HepG2 (cell line): ENCODE measurements around the gene MEF2B. TPM values are rescaled to one million over a fixed set of nuclear protein-coding genes. Genes with fewer than 3 reads are reported as not detected.

ENCODE experiments used
- HNRNPUL1 ChIP-seq: fragments of 200-400 bp; formaldehyde crosslinking; IDR thresholded peaks from 2 replicates; pipeline ENCODE4 v1.6.1; 2017; ENCODE audit warnings: low read depth, mild to moderate bottlenecking, low read length, moderate library complexity
- KLF12 ChIP-seq: sonication (generic); formaldehyde crosslinking; IDR thresholded peaks from 2 replicates; pipeline ENCODE4 v1.4.0; 2020; ENCODE audit warnings: missing genetic modification reagents, borderline replicate concordance
- MBD4 ChIP-seq: IDR thresholded peaks from 2 replicates; pipeline ENCODE4 v1.6.1; 2012; ENCODE audit warnings: low read length, inconsistent platforms, borderline replicate concordance
- SRSF4 ChIP-seq: fragments of 200-400 bp; formaldehyde crosslinking; IDR thresholded peaks from one replicate; pipeline ENCODE4 v1.6.1; 2018; ENCODE audit warnings: mild to moderate bottlenecking, low read depth, low read length, moderate library complexity; ENCODE audit not compliant: poor library complexity, severe bottlenecking
- SSRP1 ChIP-seq: IDR thresholded peaks from 2 replicates; pipeline ENCODE4 v1.6.1; 2016; ENCODE audit warnings: control low read depth
- TMF1 ChIP-seq: sonication (generic); formaldehyde crosslinking; IDR thresholded peaks from 2 replicates; pipeline ENCODE4 v1.8.1; 2022; ENCODE audit warnings: low read depth, missing genetic modification reagents
- ZKSCAN1 ChIP-seq: fragments of 150-350 bp; IDR thresholded peaks from 2 replicates; pipeline ENCODE4 v1.6.1; 2014; ENCODE audit warnings: low read length
- ZKSCAN8 ChIP-seq: IDR thresholded peaks from 2 replicates; pipeline ENCODE4 v1.6.1; 2016; ENCODE audit warnings: borderline replicate concordance, missing genetic modification reagents, missing compliant biosample characterization
- ZNF30 ChIP-seq: sonication (generic); formaldehyde crosslinking; IDR thresholded peaks from 2 replicates; pipeline ENCODE4 v1.5.0; 2020; ENCODE audit warnings: mild to moderate bottlenecking, missing genetic modification reagents
- ZNF446 ChIP-seq: sonication (generic); formaldehyde crosslinking; IDR thresholded peaks from 2 replicates; pipeline ENCODE4 v1.5.0; 2020; ENCODE audit warnings: mild to moderate bottlenecking, missing genetic modification reagents
- ZNF549 ChIP-seq: sonication (generic); formaldehyde crosslinking; IDR thresholded peaks from 2 replicates; pipeline ENCODE4 v1.5.0; 2020; ENCODE audit warnings: missing genetic modification reagents
- ZSCAN25 ChIP-seq: sonication (generic); formaldehyde crosslinking; IDR thresholded peaks from 2 replicates; pipeline ENCODE4 v1.8.0; 2022; ENCODE audit warnings: mild to moderate bottlenecking, missing genetic modification reagents
- polyA plus RNA-seq, 8 experiments: library from polyadenylated mRNA; depleted of rRNA in 3 of 8; stranded (reverse) in 7 of 8; unstranded in 1 of 8; fragments of >200 nt; fragmentation: Illumina TruSeq in 4 of 8; extraction: Trizol in 4 of 8; gene quantifications; 2 replicates each; pipeline versions ENCODE4 v1.2.1 to v1.2.3, GENCODE V29; 2011 to 2016; ENCODE audit warnings: low read depth in 4 of 8, missing spikeins in 1 of 8, mixed read lengths in 1 of 8; ENCODE audit not compliant: insufficient read depth in 1 of 8
- total RNA-seq, 5 experiments: library from RNA; depleted of rRNA; stranded (reverse); fragments of >200 nt; fragmentation: Illumina TruSeq; extraction: Trizol; gene quantifications; 2 replicates each; pipeline ENCODE4 v1.2.3, GENCODE V29; 2016; ENCODE audit warnings: low read depth in 1 of 5
- TF ChIP-seq, protein P1 (sequence below): sonication (generic); formaldehyde crosslinking; conservative IDR thresholded peaks from 2 replicates; pipeline ENCODE4 v1.8.0; 2022; ENCODE audit warnings: missing genetic modification reagents
- TF ChIP-seq, protein P2 (sequence below): sonication (generic); formaldehyde crosslinking; conservative IDR thresholded peaks from 2 replicates; pipeline ENCODE4 v1.8.0; 2022; ENCODE audit warnings: low read depth, missing genetic modification reagents
- TF ChIP-seq, protein P3 (sequence below): sonication (generic); formaldehyde crosslinking; IDR thresholded peaks from 2 replicates; pipeline ENCODE4 v1.4.0; 2020; ENCODE audit warnings: missing genetic modification reagents
- TF ChIP-seq, protein P4 (sequence below): sonication (generic); formaldehyde crosslinking; IDR thresholded peaks from 2 replicates; pipeline ENCODE4 v1.5.0; 2020; ENCODE audit warnings: missing genetic modification reagents
- TF ChIP-seq, protein P5 (sequence below): sonication (generic); formaldehyde crosslinking; IDR thresholded peaks from 2 replicates; pipeline ENCODE4 v1.4.0; 2020; ENCODE audit warnings: missing genetic modification reagents, borderline replicate concordance
- TF ChIP-seq, protein P6 (sequence below): sonication (generic); formaldehyde crosslinking; IDR thresholded peaks from 2 replicates; pipeline ENCODE4 v1.4.0; 2020; ENCODE audit warnings: missing genetic modification reagents

Gene MEF2B
- total and polyA plus RNA-seq, 2 of the 13 experiments (the other 11 are each of a cell fraction or from before 2014, with no cell fraction given) = 1.2 to 1.7 TPM

DNA sequence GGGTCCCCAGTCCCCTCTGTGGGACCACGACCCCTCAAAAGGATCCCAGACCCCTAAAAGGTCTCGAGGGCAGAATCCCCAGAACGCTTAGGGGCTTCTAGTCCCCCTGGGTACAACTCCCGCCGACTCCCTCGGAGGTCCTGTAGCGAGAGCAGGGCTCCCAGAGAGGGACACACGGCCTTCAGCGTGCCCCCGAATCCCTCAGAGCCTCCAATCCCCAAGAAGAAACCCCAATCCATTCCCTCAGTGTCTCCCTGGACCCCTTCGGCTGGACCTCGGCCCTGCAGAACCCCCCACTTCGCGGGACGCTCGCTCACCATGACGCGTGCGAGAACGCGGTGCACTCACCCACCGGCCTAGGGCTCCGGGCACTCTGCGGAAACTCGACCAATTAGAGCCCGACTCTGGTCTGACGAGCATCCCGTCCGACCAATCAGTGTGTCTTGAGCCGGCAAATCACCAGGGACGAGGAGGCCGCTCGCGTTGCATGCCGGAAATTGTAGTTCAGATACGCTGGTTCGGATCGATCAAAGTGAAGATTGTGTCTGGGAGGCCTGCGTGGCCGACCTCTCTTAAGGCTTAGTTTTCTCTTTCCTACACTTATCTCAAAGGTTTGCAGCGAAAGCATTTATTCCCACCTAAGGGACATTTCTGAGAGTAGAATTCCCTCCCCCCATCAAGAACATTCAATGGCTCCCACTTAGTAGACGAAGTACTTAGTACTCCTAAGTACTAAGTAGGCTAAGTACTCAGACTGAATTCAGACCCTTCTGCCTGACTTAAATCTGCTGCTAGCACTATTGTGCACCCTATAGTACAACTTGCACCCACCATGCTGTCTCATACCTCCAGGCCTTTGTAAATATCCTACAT is 31.7 kb downstream of the MEF2B start, which contains the start of gene TMEM161A (continued):
- TF ChIP-seq, protein P1, sequence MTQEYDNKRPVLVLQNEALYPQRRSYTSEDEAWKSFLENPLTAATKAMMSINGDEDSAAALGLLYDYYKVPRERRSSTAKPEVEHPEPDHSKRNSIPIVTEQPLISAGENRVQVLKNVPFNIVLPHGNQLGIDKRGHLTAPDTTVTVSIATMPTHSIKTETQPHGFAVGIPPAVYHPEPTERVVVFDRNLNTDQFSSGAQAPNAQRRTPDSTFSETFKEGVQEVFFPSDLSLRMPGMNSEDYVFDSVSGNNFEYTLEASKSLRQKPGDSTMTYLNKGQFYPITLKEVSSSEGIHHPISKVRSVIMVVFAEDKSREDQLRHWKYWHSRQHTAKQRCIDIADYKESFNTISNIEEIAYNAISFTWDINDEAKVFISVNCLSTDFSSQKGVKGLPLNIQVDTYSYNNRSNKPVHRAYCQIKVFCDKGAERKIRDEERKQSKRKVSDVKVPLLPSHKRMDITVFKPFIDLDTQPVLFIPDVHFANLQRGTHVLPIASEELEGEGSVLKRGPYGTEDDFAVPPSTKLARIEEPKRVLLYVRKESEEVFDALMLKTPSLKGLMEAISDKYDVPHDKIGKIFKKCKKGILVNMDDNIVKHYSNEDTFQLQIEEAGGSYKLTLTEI (CRISPR knock-in tag) = no peak
- TF ChIP-seq, protein P2, sequence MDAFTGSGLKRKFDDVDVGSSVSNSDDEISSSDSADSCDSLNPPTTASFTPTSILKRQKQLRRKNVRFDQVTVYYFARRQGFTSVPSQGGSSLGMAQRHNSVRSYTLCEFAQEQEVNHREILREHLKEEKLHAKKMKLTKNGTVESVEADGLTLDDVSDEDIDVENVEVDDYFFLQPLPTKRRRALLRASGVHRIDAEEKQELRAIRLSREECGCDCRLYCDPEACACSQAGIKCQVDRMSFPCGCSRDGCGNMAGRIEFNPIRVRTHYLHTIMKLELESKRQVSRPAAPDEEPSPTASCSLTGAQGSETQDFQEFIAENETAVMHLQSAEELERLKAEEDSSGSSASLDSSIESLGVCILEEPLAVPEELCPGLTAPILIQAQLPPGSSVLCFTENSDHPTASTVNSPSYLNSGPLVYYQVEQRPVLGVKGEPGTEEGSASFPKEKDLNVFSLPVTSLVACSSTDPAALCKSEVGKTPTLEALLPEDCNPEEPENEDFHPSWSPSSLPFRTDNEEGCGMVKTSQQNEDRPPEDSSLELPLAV (CRISPR knock-in tag) = no peak
- TF ChIP-seq ZKSCAN8 (CRISPR knock-in tag) (peak; percentile 25; the same call in 1 of the 2 replicates), MBD4 (no peak), ZNF446 (CRISPR knock-in tag) (no peak), ZNF30 (CRISPR knock-in tag) (no peak), SSRP1 (no peak), ZNF549 (no peak), ZKSCAN1 (no peak), KLF12 (CRISPR knock-in tag) (0 out of 2 replicates have a peak, but pooled peaks have one; percentile 24), HNRNPUL1 (no peak), TMF1 (0 out of 2 replicates have a peak, but pooled peaks have one; percentile 40), SRSF4 (no peak), ZSCAN25 (no peak)
- TF ChIP-seq, protein P3, sequence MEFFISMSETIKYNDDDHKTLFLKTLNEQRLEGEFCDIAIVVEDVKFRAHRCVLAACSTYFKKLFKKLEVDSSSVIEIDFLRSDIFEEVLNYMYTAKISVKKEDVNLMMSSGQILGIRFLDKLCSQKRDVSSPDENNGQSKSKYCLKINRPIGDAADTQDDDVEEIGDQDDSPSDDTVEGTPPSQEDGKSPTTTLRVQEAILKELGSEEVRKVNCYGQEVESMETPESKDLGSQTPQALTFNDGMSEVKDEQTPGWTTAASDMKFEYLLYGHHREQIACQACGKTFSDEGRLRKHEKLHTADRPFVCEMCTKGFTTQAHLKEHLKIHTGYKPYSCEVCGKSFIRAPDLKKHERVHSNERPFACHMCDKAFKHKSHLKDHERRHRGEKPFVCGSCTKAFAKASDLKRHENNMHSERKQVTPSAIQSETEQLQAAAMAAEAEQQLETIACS (CRISPR knock-in tag) = no peak
- TF ChIP-seq, protein P4, sequence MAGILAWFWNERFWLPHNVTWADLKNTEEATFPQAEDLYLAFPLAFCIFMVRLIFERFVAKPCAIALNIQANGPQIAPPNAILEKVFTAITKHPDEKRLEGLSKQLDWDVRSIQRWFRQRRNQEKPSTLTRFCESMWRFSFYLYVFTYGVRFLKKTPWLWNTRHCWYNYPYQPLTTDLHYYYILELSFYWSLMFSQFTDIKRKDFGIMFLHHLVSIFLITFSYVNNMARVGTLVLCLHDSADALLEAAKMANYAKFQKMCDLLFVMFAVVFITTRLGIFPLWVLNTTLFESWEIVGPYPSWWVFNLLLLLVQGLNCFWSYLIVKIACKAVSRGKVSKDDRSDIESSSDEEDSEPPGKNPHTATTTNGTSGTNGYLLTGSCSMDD = no peak
- TF ChIP-seq, protein P5, sequence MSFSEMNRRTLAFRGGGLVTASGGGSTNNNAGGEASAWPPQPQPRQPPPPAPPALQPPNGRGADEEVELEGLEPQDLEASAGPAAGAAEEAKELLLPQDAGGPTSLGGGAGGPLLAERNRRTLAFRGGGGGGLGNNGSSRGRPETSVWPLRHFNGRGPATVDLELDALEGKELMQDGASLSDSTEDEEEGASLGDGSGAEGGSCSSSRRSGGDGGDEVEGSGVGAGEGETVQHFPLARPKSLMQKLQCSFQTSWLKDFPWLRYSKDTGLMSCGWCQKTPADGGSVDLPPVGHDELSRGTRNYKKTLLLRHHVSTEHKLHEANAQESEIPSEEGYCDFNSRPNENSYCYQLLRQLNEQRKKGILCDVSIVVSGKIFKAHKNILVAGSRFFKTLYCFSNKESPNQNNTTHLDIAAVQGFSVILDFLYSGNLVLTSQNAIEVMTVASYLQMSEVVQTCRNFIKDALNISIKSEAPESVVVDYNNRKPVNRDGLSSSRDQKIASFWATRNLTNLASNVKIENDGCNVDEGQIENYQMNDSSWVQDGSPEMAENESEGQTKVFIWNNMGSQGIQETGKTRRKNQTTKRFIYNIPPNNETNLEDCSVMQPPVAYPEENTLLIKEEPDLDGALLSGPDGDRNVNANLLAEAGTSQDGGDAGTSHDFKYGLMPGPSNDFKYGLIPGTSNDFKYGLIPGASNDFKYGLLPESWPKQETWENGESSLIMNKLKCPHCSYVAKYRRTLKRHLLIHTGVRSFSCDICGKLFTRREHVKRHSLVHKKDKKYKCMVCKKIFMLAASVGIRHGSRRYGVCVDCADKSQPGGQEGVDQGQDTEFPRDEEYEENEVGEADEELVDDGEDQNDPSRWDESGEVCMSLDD (CRISPR knock-in tag) = peak; percentile 44; the same call in 1 of the 2 replicates
- TF ChIP-seq, protein P6, sequence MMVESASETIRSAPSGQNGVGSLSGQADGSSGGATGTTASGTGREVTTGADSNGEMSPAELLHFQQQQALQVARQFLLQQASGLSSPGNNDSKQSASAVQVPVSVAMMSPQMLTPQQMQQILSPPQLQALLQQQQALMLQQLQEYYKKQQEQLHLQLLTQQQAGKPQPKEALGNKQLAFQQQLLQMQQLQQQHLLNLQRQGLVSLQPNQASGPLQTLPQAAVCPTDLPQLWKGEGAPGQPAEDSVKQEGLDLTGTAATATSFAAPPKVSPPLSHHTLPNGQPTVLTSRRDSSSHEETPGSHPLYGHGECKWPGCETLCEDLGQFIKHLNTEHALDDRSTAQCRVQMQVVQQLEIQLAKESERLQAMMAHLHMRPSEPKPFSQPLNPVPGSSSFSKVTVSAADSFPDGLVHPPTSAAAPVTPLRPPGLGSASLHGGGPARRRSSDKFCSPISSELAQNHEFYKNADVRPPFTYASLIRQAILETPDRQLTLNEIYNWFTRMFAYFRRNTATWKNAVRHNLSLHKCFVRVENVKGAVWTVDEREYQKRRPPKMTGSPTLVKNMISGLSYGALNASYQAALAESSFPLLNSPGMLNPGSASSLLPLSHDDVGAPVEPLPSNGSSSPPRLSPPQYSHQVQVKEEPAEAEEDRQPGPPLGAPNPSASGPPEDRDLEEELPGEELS = no peak
